Measurements from ENCODE around the gene RPS6KA4.
A peak's percentile ranks its signal among the peaks of the same experiment; 100 is the strongest.

The RPS6KA4 gene

DNA sequence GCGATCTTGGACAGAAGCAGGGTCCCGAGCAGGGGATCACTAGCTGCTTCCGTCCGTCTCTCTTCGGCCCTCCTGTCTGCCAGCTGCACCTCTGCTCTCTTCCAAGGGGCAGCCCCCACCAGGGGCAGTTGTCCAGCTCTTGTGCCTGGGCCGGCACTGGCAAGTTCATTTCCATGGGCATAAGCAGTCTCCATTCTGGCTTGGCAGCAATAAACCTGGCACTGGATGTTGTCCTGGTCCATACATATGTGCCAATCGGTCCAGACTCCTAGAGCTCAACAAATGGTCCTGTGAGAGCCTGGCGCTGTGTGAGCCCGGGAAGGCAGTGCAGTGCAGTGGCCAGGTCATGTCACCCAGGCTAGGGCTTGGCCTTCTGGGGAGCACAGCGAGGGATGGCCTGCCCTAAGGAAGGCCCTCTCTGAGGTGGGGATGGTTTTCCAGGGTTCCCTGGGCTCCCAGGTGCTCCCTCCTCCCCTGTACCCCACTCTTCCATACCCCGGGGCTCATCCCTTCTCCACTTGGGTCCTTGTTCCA, 60.4 kb downstream of the RPS6KA4 start:
- no peak for DNase-seq (ENCODE audit: low read depth in 2 of 2)

DNA sequence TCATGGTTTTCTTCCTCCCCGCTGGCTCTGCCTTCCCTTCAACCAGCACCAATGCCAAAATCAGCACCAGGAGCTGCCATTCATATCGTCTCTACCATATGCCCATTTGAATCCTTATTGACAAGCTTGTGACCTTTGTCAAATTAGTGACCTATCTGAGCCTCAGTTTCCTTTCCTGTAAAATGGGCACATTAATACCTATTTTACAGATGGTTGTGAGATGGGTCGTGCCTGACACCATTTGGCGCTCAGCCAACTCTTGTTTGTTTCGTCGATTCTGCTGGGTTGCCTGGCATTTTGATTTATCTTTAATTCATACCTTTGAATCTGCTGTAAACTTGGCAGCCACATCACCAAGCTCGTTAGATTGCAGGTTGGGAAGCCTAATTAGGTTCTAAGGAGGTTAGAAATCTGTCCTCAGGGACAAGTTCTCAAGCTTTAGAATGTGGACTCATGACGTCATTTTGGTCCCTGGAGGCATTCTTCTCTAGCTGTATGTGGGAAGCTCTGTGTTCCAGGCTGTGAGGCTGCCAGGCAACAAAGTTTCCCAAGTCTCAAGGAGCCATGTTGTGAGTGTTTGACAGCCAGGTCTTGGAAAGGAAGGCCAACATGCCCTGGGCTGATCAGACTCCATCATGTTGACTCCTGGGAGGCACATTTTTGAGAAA, 61.0 kb downstream of the RPS6KA4 start:
- DNase-seq (ENCODE audit: low read depth in 2 of 2) = peak in 1 of 2 experiments; percentile 1
